SH-SY5Y (cell line): ENCODE results near the gene CD3D.

Experiments used
- GATA2 ChIP-seq: IDR thresholded peaks from 2 replicates; pipeline ENCODE4 v1.6.1; 2011; ENCODE audit warnings: mild to moderate bottlenecking, low read depth, low read length
- GATA3 ChIP-seq: IDR thresholded peaks from 2 replicates; pipeline ENCODE4 v1.6.1; 2011; ENCODE audit warnings: low read depth, mild to moderate bottlenecking, low read length, moderate library complexity

- TF ChIP-seq GATA2 = no peak
- TF ChIP-seq GATA3 = no peak
Observed at GRCh38 chr11:118358071-118358470, 15.6 kb upstream of the CD3D start.
